ENCODE data around the gene ZHX3.

The ZHX3 gene

GRCh38 chr20:41187668-41188067 lies 129.9 kb downstream of the ZHX3 start:
- no peak for DNase-seq (ENCODE audit: low read depth in 2 of 2)

DNA sequence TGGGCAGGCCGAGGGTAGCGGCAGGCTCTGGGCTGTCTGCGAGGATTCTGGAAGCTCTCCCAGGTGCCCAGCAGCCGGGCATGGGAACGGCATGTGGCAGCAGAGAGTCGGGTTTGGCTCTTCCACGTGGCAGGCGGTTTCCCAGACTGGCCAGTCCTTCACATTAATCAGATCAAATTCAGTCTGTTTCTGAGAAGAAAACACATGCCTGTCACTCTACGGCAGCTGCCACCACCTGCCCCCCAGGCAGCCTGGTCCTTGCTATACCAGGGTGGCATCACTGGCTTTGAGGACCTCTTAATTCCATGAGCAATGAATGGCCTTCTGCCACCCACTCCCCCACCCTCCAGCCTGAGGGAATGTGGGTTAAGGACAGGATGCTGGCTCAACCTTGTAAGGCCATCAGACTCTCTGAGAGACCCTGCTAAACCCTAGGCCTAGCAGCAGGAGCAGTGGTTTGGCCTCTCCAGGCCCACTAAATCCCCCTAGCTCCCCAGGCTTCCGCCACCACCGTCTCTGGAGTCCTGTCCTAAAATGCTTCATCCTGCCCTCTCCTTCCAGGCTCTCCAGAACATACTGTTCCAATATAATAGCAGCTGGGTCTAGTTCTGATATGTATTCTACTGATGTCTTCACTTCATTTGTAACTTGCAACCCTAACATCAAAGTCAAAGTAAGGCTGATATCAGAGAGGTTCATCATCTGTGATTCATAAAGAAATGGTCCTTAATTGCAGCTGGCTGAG lies 132.3 kb downstream of the ZHX3 start:
- DNase-seq (ENCODE audit: low read depth in 2 of 2), result no peak

DNA sequence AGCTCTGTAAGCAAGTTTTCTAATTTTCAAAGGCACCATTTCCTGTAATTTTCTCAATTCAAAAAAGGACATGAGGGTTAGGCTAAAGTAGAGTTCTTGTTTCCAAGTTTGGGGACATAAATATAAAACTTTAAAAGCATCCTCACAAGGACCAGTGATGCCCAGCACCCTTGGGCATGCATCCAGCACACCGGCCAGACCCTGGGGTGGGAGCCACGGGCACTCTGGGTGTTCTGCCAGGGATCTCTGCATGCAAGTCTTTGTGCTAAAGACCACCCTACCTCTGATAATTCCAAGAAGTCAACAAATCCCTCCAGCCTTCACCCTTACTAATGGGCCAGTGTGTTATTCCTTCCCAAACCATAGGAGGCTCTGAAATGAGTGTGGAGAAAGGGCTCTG lies 133.7 kb downstream of the ZHX3 start:
- DNase-seq (ENCODE audit: low read depth in 2 of 2), result no peak

GRCh38 chr20:41183391-41183790 lies 134.1 kb downstream of the ZHX3 start:
- no peak for DNase-seq (ENCODE audit: low read depth in 2 of 2)

DNA sequence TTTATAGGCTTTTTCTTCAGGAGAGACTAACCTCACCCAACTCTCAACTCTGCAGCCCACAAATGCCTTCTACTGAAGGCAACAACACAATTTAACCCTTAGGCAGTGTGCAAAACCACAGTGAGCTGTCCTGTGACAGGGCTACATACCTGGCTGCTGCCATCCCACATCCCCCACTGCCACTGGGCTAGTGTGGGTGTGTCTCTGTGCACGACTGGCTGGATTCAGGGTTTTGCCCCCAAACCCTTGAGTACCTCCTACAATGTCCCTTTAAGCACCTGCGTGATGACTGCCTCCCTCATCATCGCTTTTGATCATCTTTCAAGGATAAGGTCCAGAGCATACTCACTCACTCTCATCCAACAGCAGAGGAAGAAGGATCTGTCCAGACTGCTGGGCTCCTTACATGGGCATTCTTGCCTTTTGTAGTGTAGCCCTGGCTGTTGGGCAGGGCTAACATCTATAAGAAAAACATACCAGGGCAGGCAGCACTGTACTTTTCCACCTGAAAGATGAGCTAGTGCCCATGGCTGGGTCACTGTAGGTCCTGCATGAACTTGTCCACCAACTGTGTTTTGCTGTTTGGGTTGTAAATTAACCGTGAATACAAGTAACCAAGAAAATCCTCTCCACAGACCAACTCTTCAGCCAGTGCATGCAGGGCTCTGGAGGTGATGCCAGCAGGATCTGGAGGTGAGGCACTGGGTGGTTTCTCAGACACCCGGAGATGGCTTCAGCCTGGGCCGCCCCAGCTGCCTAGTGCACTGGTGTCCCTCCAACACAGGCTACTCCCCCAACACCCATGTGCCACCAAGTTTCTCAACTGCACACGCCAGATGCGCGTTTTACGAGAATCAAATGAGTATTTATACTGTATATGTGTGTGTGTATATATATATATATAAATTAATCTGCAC lies 135.0 kb downstream of the ZHX3 start:
- DNase-seq (ENCODE audit: low read depth in 2 of 2), result no peak

DNA sequence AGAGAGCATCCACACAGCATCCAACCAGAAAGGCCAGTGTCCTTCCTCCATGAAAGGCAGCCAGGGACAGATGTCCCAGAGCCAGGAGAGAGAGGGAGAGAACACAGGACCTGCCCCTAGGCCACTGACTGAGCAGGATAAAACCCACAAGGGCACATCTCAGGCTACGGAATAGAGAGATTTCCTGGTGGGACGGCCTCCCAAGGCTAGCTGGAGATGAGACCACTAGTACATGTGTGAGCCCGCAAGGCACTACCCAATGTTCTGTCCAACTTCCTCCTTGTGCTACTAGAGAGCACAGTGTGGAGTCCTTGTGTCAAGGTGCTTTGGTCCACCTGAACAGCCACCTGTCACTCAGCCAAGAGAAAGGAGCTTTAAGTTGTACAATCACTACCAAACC lies 136.0 kb downstream of the ZHX3 start:
- no peak for DNase-seq (ENCODE audit: low read depth in 2 of 2)

GRCh38 chr20:41180599-41181333 lies 136.8 kb downstream of the ZHX3 start:
- no peak for DNase-seq (ENCODE audit: low read depth in 2 of 2)

GRCh38 chr20:41179961-41180360 lies 137.6 kb downstream of the ZHX3 start:
- DNase-seq (ENCODE audit: low read depth in 2 of 2), result no peak

DNA sequence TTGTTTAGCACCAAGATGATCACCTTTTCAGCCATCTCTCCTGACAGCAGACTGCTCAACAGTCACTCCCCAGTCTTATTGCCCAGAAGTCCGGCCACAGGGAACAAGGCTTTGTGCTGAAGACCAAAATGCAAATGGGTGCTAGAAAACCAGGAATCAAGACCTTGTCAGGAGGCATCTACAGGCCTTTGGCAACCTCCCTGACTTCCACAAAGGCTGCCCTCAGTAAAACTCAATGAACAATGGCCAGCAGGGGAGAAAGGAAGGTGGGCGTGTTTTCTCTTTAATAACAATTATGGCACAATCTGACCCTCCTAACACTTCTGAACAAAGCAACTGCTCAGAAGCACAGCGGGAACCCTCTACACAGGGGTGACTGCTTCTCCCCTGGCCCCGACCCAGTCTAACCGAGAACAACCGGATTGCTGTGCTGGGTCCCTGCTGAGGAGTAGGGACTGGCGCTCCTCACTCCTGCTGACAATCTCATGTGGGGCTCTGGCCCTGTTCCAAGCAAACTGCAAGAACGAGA lies 138.6 kb downstream of the ZHX3 start:
- DNase-seq (ENCODE audit: low read depth in 2 of 2), result no peak

DNA sequence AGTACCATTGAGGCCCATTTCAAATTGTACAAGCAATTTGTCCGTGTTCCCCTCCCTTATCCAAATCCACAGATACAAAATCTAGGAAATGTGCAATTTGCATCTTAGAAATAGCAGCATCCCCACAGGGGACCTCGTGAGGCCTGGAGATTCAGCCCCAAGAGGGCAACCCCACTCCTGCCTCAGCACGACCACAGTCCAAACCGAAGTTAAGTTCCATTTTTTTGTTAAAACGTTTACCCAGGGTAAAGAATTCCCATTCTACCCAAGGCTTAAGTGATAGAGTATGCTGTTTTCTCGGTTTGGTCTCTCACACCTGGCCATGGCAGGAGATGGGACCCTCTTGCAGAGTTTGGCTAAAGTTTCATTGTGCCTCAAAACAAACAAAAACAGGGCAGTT lies 139.0 kb downstream of the ZHX3 start:
- DNase-seq (ENCODE audit: low read depth in 2 of 2), result no peak

GRCh38 chr20:41177636-41178035 lies 139.9 kb downstream of the ZHX3 start:
- no peak for DNase-seq (ENCODE audit: low read depth in 2 of 2)

- no peak for DNase-seq (ENCODE audit: low read depth in 2 of 2)
These were observed 140.6 kb downstream of the ZHX3 start for GRCh38 chr20:41176711-41177552.

DNA sequence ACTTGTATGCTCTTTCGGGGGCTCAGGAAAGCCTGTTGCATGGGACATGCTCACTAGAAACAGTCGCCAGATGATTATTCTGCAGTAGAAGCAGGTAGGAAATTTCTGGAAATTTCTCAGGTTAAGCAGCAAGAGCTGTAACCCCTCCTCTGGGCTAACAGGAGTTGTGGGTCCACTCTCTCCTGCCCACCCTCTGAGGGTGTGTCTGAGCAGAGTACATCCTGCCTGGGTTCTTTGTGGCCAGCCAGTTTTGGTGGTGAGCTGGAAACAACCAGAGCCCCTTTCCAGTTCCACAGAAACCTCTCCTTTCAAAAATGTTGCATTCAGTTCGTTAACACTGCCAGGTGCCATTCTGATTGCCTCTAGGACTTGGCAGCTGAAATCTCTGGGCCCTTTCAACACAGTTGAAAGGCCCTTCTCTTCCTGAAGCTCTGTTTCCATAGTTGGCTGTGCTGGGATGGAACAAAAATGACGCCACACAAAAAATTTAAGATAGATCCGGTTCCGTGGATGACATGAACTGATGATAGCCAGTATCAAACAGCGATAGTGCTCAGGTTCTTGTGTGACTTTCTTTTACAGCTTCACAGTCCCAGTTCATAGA lies 141.7 kb downstream of the ZHX3 start:
- no peak for DNase-seq (ENCODE audit: low read depth in 2 of 2)

DNA sequence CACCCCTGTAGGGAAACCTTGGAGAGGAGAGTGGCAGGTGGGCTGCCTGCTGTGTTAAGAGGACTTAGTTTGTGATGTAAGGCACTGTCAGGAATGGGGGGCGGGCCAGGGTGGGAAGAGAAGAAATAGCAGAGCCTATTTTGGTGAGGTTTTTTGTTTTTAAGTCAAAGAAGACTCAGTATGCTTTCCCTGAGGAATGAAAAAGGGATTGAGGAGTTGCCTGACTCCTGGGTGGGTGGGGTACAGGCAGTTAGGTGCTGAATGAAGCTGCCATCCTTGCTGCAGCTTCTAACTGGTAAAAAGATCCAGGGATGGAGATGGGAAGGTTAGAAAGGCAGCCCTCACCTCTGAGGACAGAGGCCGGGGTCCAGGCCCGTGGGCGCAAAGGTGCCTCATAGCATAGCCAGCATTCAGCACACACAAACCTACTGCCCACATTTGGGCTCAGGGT lies 142.3 kb downstream of the ZHX3 start:
- no peak for DNase-seq (ENCODE audit: low read depth in 2 of 2)

- no peak for DNase-seq (ENCODE audit: low read depth in 2 of 2)
These were observed 142.7 kb downstream of the ZHX3 start for GRCh38 chr20:41174782-41175181.

DNA sequence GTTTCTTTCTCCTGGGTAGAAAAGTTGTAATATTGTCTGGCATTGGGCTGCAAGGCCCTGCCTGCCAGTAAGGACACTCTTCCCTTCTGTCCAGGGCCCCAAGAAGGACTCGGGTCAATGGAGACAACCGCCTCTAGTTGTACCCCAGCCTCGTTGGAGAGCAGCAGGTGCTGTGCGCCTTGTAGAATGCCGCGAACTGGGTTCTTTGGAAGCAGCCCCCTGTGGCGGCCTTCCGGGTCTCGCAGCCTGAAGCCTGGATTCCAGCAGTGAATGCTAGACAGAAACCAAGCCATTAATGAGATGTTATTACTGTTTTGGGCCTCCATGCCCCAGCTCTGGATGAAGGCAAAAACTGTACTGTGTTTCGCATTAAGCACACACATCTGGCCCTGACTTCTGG lies 143.2 kb downstream of the ZHX3 start:
- DNase-seq (ENCODE audit: low read depth in 2 of 2), result no peak

DNA sequence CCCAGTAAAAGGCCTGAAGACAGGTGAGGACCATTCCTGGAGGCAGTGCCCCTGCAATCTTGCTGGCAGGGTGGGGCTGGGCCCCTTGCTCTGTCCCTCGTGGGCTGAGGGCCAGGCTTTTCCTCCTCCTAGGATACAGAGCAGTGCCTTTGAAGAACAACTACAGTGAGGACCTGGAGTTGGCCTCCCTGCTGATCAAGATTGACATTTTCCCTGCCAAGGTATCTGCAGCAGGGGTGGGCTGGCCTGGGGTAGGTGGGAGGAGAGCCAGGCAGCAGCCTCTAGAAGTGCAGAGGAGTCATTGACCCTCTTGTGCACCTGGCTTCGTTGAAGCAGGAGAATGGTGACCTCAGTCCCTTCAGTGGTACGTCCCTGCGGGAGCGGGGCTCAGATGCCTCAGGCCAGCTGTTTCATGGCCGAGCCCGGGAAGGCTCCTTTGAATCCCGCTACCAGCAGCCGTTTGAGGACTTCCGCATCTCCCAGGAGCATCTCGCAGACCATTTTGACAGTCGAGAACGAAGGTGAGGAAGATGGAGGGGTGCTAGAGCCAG lies 143.7 kb downstream of the ZHX3 start:
- DNase-seq (ENCODE audit: low read depth in 2 of 2), result no peak

GRCh38 chr20:41173161-41173721 lies 144.3 kb downstream of the ZHX3 start:
- DNase-seq (ENCODE audit: low read depth in 2 of 2), result peak; percentile 59 to 61

GRCh38 chr20:41172296-41173140 lies 145.0 kb downstream of the ZHX3 start:
- no peak for DNase-seq (ENCODE audit: low read depth in 2 of 2)

Measured in stimulated activated CD4-positive, alpha-beta T cell treated with anti-CD3 and anti-CD28 coated beads, Interleukin-4, amount 100 ng/mL, for 48 hours (primary cell).